ENCODE measurements around the gene GPR107. TPM values are rescaled to one million over a fixed set of nuclear protein-coding genes. Genes with fewer than 3 reads are reported as not detected.

GPR107 gene
- total RNA-seq, 1 donor from 2014 or later: 19.8 TPM

DNA sequence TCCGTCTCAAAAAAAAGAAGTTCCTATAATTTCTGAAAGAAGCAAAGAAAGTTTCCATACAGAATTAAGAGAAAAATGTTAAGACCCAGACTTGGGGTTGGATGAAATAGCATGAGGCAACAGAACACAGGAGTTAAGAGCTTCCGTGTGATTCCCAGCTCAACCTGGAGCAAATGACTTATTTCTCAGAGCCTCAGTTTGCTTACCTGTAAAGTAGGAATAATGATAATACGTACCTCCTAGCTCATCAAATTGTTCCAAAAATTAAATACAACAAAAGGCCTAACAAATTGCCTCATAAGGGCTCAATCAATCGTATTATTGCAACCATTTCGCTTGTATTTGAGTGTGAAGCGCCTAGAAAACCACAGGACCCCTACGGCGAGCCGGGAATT, 600 bp upstream of the GPR107 start:
- H3K27ac ChIP-seq (ENCODE audit: low read depth, low read length): peak overlapping the region; percentile 81

DNA sequence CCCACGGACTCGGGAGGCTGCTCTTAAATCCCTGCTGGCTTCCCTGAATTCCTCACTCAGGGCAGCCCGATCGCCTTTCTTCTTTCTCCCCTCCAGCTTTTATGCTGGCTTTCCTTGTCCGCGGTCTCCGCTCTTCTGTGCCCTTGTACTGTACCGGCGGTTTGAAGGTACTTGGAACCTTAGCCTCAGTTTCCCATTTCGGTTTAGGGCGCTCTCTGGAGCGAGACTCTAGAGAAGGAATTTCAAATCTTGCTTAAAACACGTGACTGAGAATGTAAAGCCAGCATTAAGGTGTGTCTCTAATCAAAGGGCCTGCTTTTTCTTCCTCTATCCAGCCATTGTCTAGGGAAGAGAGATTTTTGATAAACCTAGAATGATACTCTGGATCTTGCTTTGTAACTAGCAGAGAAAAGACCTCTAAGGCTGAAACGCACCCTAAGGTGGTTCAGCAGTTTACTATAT, 650 bp downstream of the GPR107 start:
- H3K36me3 ChIP-seq (ENCODE audit: control insufficient read depth in 3 of 3, insufficient read depth in 3 of 3, low read length in 3 of 3): no peaks in the 10 kb centered on the region
- peak overlapping the region; percentile 81 for H3K27ac ChIP-seq (ENCODE audit: low read depth, low read length)
- H3K4me3 ChIP-seq (ENCODE audit: low read length in 3 of 3): peak overlapping the region; percentile 90 to 96 (median 94)
- no peaks in the 10 kb centered on the region for H3K9me3 ChIP-seq (ENCODE audit: control insufficient read depth in 3 of 3, low read length in 3 of 3)
- no peaks in the 10 kb centered on the region for H3K27me3 ChIP-seq (ENCODE audit: control insufficient read depth in 3 of 3, insufficient read depth in 3 of 3, low read length in 3 of 3)
- H3K9ac ChIP-seq (ENCODE audit: low read depth in 1 of 3, low read length in 3 of 3): peak overlapping the region; percentile 87 to 92 (median 92)
- peaks cover 8 to 26% (median 11%) of the 10 kb centered on the region in 3 donors for H3K4me1 ChIP-seq (ENCODE audit: control insufficient read depth in 3 of 3, insufficient read depth in 3 of 3, low read length in 3 of 3)

More for the DNA sequence above, 600 bp upstream of the GPR107 start:
- Histone ChIP-seq H3K4me3 (ENCODE audit: low read length in 3 of 3) (peak overlapping the region; percentile 90 to 96 (median 94)), H3K4me1 (ENCODE audit: control insufficient read depth in 3 of 3, insufficient read depth in 3 of 3, low read length in 3 of 3) (peaks cover 8 to 26% (median 11%) of the 10 kb centered on the region in 3 donors), H3K9ac (ENCODE audit: low read depth in 1 of 3, low read length in 3 of 3) (peak overlapping the region; percentile 87 to 92 (median 92)), H3K9me3 (ENCODE audit: control insufficient read depth in 3 of 3, low read length in 3 of 3) (no peaks in the 10 kb centered on the region), H3K27me3 (ENCODE audit: control insufficient read depth in 3 of 3, insufficient read depth in 3 of 3, low read length in 3 of 3) (no peaks in the 10 kb centered on the region), H3K36me3 (ENCODE audit: control insufficient read depth in 3 of 3, insufficient read depth in 3 of 3, low read length in 3 of 3) (no peaks in the 10 kb centered on the region)

- Histone ChIP-seq H3K9ac (ENCODE audit: low read depth in 1 of 3, low read length in 3 of 3) (peak overlapping the region; percentile 87 to 92 (median 92)), H3K27ac (ENCODE audit: low read depth, low read length) (no peak overlapping the region), H3K36me3 (ENCODE audit: control insufficient read depth in 3 of 3, insufficient read depth in 3 of 3, low read length in 3 of 3) (no peaks in the 10 kb centered on the region)
These were observed 1.1 kb downstream of the GPR107 start for GRCh38 chr9:130054820-130055219.

DNA sequence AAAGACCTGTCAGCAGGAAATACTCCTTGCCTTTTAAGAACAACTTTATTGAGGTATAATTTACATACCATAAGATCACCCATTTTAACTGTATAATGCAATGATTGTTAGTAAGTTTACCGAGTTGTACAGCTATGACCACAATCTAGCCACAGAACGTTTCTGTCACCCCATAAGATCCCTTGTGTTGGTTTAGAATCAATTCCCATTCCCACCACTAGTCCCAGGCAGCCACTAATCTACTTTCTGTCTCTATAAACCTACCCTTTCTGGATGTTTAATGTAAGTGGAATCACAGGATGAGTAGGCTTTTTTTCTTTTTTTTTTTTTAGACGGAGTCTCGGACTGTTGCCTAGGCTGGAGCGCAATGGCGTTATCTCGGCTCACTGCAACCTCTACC, 4.4 kb downstream of the GPR107 start:
- Histone ChIP-seq H3K36me3 (ENCODE audit: control insufficient read depth in 3 of 3, insufficient read depth in 3 of 3, low read length in 3 of 3) (peaks cover 0 to 3% (median 0%) of the 10 kb centered on the region in 3 donors), H3K27me3 (ENCODE audit: control insufficient read depth in 3 of 3, insufficient read depth in 3 of 3, low read length in 3 of 3) (no peaks in the 10 kb centered on the region), H3K9ac (ENCODE audit: low read depth in 1 of 3, low read length in 3 of 3) (no peak overlapping the region), H3K4me1 (ENCODE audit: control insufficient read depth in 3 of 3, insufficient read depth in 3 of 3, low read length in 3 of 3) (peaks cover 7 to 18% (median 8%) of the 10 kb centered on the region in 3 donors), H3K27ac (ENCODE audit: low read depth, low read length) (no peak overlapping the region), H3K4me3 (ENCODE audit: low read length in 3 of 3) (no peak overlapping the region), H3K9me3 (ENCODE audit: control insufficient read depth in 3 of 3, low read length in 3 of 3) (no peaks in the 10 kb centered on the region)

More at GRCh38 chr9:130054820-130055219, 1.1 kb downstream of the GPR107 start:
- peaks cover 8 to 26% (median 11%) of the 10 kb centered on the region in 3 donors for H3K4me1 ChIP-seq (ENCODE audit: control insufficient read depth in 3 of 3, insufficient read depth in 3 of 3, low read length in 3 of 3)
- no peaks in the 10 kb centered on the region for H3K9me3 ChIP-seq (ENCODE audit: control insufficient read depth in 3 of 3, low read length in 3 of 3)
- H3K27me3 ChIP-seq (ENCODE audit: control insufficient read depth in 3 of 3, insufficient read depth in 3 of 3, low read length in 3 of 3): no peaks in the 10 kb centered on the region
- H3K4me3 ChIP-seq (ENCODE audit: low read length in 3 of 3): peak overlapping the region; percentile 90 to 96 (median 94)

DNA sequence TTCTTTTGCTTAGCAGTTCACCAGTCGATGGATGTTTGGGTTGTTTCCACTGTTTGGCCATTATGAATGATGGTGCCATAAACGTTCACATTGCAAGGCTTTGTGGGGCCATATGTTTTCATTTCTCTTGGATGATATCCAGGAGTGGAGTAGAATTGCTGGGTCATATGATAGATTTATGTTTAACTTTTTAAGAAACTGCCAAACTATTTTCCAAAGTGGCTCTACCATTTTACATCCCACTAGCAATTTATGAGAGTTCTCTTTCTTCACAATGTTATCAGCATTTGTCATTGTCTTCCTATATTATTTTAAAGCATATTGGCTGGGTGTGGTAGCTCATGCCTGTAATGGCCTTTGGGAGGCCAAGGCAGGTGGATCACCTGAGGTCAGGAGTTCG, 5.2 kb downstream of the GPR107 start:
- Histone ChIP-seq H3K27me3 (ENCODE audit: control insufficient read depth in 3 of 3, insufficient read depth in 3 of 3, low read length in 3 of 3) (no peaks in the 10 kb centered on the region), H3K4me3 (ENCODE audit: low read length in 3 of 3) (no peak overlapping the region), H3K27ac (ENCODE audit: low read depth, low read length) (no peak overlapping the region), H3K36me3 (ENCODE audit: control insufficient read depth in 3 of 3, insufficient read depth in 3 of 3, low read length in 3 of 3) (peaks cover 0 to 3% (median 0%) of the 10 kb centered on the region in 3 donors), H3K9ac (ENCODE audit: low read depth in 1 of 3, low read length in 3 of 3) (no peak overlapping the region), H3K9me3 (ENCODE audit: control insufficient read depth in 3 of 3, low read length in 3 of 3) (no peaks in the 10 kb centered on the region), H3K4me1 (ENCODE audit: control insufficient read depth in 3 of 3, insufficient read depth in 3 of 3, low read length in 3 of 3) (peaks cover 7 to 12% (median 8%) of the 10 kb centered on the region in 3 donors)

GRCh38 chr9:130060296-130060695, 6.6 kb downstream of the GPR107 start:
- Histone ChIP-seq H3K4me3 (ENCODE audit: low read length in 3 of 3) (no peak overlapping the region), H3K27me3 (ENCODE audit: control insufficient read depth in 3 of 3, insufficient read depth in 3 of 3, low read length in 3 of 3) (no peaks in the 10 kb centered on the region), H3K4me1 (ENCODE audit: control insufficient read depth in 3 of 3, insufficient read depth in 3 of 3, low read length in 3 of 3) (no peaks in the 10 kb centered on the region), H3K27ac (ENCODE audit: low read depth, low read length) (no peak overlapping the region), H3K9me3 (ENCODE audit: control insufficient read depth in 3 of 3, low read length in 3 of 3) (no peaks in the 10 kb centered on the region), H3K36me3 (ENCODE audit: control insufficient read depth in 3 of 3, insufficient read depth in 3 of 3, low read length in 3 of 3) (peaks cover 0 to 3% (median 0%) of the 10 kb centered on the region in 3 donors), H3K9ac (ENCODE audit: low read depth in 1 of 3, low read length in 3 of 3) (no peak overlapping the region)

- Histone ChIP-seq H3K9ac (ENCODE audit: low read depth in 1 of 3, low read length in 3 of 3) (no peak overlapping the region), H3K4me3 (ENCODE audit: low read length in 3 of 3) (no peak overlapping the region), H3K27me3 (ENCODE audit: control insufficient read depth in 3 of 3, insufficient read depth in 3 of 3, low read length in 3 of 3) (no peaks in the 10 kb centered on the region), H3K36me3 (ENCODE audit: control insufficient read depth in 3 of 3, insufficient read depth in 3 of 3, low read length in 3 of 3) (peaks cover 0 to 3% (median 0%) of the 10 kb centered on the region in 3 donors), H3K27ac (ENCODE audit: low read depth, low read length) (no peak overlapping the region), H3K9me3 (ENCODE audit: control insufficient read depth in 3 of 3, low read length in 3 of 3) (no peaks in the 10 kb centered on the region), H3K4me1 (ENCODE audit: control insufficient read depth in 3 of 3, insufficient read depth in 3 of 3, low read length in 3 of 3) (no peaks in the 10 kb centered on the region)
These were observed 9.0 kb downstream of the GPR107 start for GRCh38 chr9:130062750-130063149.

GRCh38 chr9:130064621-130065020, 10.9 kb downstream of the GPR107 start:
- Histone ChIP-seq H3K27me3 (ENCODE audit: control insufficient read depth in 3 of 3, insufficient read depth in 3 of 3, low read length in 3 of 3) (no peaks in the 10 kb centered on the region), H3K27ac (ENCODE audit: low read depth, low read length) (no peak overlapping the region), H3K9ac (ENCODE audit: low read depth in 1 of 3, low read length in 3 of 3) (no peak overlapping the region), H3K36me3 (ENCODE audit: control insufficient read depth in 3 of 3, insufficient read depth in 3 of 3, low read length in 3 of 3) (peaks cover 0 to 3% (median 0%) of the 10 kb centered on the region in 3 donors), H3K4me3 (ENCODE audit: low read length in 3 of 3) (no peak overlapping the region), H3K4me1 (ENCODE audit: control insufficient read depth in 3 of 3, insufficient read depth in 3 of 3, low read length in 3 of 3) (peaks cover 0 to 5% (median 2%) of the 10 kb centered on the region in 3 donors), H3K9me3 (ENCODE audit: control insufficient read depth in 3 of 3, low read length in 3 of 3) (no peaks in the 10 kb centered on the region)

GRCh38 chr9:130069048-130069447, 15.3 kb downstream of the GPR107 start:
- peaks cover 0 to 10% (median 6%) of the 10 kb centered on the region in 3 donors for H3K4me1 ChIP-seq (ENCODE audit: control insufficient read depth in 3 of 3, insufficient read depth in 3 of 3, low read length in 3 of 3)
- H3K27ac ChIP-seq (ENCODE audit: low read depth, low read length): no peak overlapping the region

DNA sequence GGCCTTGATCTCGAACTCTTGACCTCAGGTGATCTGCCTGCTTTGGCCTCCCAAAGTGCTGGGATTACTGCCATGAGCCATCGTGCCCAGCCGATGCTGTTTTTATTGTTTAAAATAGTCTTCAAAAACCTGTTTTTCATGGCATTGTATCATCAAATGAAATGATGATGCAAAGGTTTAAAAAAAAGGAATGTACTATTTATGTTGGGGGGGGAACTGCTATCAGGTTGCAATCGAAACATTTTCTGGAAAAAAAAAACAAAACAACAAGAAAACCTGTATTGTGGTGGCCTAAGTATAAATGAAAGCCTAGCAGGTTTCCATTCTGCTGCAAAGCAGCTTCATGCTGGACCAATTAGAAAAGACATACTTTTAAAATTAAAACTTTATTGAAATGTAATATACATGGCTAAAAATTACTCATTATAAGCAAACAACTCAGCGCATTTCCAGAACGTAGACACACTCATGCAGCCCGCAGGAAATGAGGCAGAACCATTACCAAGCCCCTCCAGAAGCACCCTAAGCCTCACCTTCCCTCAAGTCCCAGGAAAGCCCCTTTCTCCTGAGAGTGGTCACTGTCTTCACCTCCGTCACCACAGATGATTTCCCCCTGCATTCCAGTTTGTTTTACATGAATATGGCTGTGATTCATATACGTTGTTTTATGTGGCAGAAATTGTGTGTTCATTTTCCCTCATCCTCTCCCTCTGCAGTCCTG, 19.0 kb downstream of the GPR107 start:
- H3K9me3 ChIP-seq (ENCODE audit: control insufficient read depth in 3 of 3, low read length in 3 of 3): no peaks in the 10 kb centered on the region
- H3K4me3 ChIP-seq (ENCODE audit: low read length in 3 of 3): no peak overlapping the region
- no peaks in the 10 kb centered on the region for H3K27me3 ChIP-seq (ENCODE audit: control insufficient read depth in 3 of 3, insufficient read depth in 3 of 3, low read length in 3 of 3)
- H3K36me3 ChIP-seq (ENCODE audit: control insufficient read depth in 3 of 3, insufficient read depth in 3 of 3, low read length in 3 of 3): peaks cover 11 to 13% (median 11%) of the 10 kb centered on the region in 3 donors
- no peak overlapping the region for H3K9ac ChIP-seq (ENCODE audit: low read depth in 1 of 3, low read length in 3 of 3)
- peaks cover 0 to 10% (median 6%) of the 10 kb centered on the region in 3 donors for H3K4me1 ChIP-seq (ENCODE audit: control insufficient read depth in 3 of 3, insufficient read depth in 3 of 3, low read length in 3 of 3)
- H3K27ac ChIP-seq (ENCODE audit: low read depth, low read length): no peak overlapping the region

More at GRCh38 chr9:130069048-130069447, 15.3 kb downstream of the GPR107 start:
- Histone ChIP-seq H3K9ac (ENCODE audit: low read depth in 1 of 3, low read length in 3 of 3) (no peak overlapping the region), H3K9me3 (ENCODE audit: control insufficient read depth in 3 of 3, low read length in 3 of 3) (no peaks in the 10 kb centered on the region), H3K36me3 (ENCODE audit: control insufficient read depth in 3 of 3, insufficient read depth in 3 of 3, low read length in 3 of 3) (no peaks in the 10 kb centered on the region), H3K27me3 (ENCODE audit: control insufficient read depth in 3 of 3, insufficient read depth in 3 of 3, low read length in 3 of 3) (no peaks in the 10 kb centered on the region), H3K4me3 (ENCODE audit: low read length in 3 of 3) (no peak overlapping the region)
